Measurements from ENCODE around the gene AMOTL2.

The AMOTL2 gene

DNA sequence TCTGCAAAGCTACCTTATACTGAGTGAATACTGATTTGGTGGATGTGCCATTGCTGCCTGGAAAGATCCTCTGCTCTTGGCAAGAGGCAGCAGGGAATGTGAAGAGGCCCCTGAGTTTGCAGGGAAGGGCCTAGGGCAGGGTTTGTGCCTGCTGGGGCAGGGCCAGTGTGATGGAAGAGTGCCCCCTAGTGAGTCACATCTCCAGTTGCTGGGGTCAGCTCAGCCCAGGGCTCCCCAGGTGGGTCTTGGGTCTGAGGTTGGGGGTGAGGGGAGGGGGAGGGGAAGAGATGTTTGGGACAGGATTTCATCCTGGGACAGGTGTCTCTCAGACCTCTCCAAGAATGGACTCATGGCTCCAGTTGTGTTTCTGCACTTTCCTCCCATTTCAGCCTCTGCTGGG is 4.1 kb upstream of the AMOTL2 start:
- no peak for DNase-seq

DNA sequence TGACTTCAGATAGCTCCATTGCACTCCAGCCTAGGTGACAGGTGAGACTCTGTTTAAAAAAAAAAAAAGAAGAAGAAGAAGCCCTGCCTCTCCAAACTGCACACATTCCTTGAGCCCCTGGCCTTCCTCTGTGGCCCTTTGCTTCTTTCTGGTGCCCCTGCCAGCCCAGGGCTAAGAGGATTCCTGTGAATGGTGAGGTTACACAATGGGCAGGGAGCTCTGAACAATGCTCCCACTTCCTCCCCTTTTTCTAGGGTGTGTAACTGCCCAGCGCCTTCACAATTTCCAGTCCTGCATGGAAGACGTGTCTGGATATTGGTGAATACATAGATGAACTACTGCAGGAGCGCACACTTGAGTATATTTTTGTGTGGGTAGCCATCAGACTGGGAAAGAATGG is 3.6 kb upstream of the AMOTL2 start:
- no peak for DNase-seq

DNA sequence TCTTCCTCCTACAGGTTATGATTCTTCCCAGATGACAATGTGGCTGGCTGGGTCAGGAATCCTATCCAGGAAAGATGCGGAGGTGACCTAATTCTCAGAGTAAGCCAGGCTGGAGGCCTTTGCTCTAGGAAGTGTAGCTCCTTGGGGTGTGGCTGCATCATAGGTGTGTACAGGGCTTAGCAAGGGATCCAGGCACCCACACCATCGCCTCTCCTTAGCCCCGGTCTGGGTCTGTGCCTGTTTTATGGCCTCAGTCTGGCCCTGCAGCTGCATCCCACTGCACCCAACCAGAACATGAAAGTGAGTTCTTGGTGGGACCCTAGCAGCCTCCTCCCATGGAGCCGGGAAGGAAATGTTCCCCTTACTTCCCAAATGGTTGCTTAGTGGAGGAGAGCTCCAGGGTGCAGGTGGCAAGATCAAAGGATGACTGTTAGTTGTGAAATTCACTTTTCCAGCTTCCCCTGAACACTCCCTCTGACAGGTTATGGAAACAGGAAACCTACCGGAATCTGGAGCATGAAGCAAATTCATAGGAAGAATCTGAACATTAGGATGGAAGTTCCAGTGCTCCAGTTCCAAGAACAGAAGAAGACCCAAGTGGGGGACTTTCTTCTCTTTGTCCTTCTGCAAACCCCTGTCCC is 2.7 kb upstream of the AMOTL2 start:
- DNase-seq, result no peak

DNA sequence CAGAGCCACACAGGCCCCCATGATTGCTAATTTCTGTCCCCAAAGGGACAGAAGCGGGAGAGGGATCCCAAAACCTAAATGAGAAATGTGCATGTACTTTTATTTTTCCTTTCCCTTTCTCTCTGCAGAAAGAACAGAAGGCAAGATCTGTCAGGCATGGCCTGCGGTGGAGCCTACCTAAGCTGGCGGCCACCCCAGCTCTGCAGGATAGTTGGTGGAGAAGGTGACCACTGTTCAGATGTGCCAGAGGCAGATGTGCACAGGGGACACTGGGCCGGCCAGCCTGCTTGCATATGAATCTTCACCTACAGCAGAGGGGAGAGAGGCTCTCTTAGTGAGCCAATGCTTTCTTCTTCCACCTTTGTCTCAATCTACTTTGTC is 2.1 kb upstream of the AMOTL2 start:
- DNase-seq, result no peak

DNA sequence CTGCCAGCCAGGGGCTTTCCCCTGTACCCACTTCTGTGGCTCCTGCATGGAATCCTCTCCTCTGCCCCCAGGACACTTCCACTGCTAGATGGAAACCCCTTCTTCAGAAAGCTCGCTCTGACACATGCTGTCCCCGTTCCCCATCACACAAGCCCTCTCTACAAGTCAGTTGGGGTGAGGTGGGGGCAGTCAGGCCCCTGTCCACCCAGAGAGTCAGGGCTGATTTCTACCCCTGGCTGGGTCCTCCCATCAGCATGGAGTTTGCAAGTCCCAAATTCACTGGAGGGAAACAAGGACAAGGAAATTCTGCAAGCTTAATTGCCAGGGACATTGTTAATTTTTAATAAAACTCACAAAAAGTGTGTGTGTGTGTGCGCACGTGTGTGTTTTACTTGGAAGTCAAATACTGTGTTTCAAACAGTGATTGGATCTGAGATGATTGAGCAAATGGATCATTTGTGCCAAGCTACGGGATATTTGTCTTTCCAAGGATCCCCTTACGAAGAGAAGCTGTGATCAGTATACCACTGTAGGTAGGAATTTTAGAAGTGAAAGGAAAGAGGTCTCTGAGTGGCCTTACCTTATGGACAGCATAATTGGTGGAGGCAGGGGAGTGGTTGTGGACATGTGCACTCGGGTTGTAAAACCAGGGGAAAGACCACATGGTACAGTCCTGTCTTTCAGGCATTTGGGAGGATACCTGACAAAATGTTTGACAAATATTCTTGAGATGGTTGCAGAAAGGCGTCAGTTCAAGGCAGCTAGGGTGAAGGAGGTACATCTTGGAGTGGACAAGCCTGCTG is 1.5 kb upstream of the AMOTL2 start:
- DNase-seq, result no peak

DNA sequence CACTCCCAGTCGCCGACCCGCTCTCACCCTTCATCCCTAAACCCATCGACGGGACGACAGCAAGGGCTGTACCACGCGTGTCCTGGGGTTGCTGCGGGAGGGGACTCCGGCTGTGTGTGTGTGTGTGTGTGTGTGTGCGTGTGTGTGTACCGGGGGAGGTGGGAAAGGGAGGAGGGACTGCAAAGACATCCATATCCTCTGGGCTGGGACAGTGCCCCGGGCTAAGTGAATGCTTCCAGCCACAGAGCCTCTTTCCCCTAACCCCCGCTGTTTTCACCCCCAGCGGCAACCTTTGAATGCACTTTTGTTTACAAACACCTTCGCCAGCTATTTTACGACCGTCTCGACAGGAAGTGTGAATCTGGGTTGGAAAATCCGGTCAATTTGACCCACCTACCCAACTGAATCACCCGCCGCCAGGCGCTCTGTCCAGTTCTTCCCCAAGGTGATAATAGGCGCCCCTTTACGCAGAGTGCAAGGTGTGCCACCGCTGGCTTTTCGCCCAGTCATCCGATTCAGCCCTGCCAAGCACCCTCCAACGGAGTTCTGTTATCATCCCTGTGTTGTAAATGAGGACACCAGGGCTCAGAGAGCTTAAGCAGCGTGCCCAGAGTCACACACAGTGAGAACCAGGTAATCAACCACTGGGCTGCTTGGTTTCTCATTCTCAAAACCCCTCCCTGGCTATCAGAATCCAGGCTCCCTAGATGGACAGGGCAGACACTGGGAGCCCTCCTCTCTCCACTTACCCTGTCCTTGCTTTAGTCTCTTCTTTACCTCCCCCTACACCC is 739 bp upstream of the AMOTL2 start:
- peak; percentile 60 for DNase-seq

DNA sequence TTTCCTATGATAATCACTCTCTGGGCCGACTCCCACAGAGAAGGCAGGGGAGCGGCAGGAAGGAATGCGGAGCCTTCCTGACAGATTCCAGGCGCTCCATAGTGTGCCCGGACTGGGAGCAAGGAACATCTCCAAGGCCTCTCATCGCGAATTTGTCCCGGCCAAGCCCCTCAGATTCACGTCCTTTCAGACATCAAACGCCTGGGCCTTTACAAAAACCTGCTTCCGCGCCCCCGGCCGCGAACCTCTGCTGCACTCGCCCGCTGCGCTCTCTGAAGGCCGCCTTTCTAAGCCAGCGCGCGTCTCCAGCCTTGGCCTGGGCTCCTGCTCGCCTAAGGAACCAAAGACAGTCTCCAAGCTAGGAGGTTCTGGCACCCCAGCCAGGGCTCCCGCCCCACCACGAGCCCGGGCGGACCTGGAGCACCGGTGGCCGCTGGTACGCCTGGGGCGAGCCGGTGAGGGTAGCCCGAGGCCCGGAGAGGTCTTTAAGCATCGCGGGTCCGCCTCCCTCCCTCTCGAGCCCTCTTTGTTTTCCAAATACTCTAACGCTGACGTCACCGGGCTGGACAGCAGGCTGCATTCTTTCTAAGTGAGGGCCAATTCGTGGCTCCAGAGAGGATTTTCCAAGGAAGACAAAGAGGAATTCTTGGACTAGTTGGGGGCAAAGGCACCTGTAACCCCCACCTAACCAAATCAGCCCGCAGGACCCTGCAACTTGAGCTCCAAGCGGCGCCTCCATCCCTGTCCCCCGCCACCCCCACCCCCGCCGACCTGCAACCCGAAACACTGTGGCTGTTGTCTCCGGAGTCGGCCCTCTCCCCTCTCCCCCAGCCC is 759 bp downstream of the AMOTL2 start:
- peak; percentile 67 for DNase-seq

DNA sequence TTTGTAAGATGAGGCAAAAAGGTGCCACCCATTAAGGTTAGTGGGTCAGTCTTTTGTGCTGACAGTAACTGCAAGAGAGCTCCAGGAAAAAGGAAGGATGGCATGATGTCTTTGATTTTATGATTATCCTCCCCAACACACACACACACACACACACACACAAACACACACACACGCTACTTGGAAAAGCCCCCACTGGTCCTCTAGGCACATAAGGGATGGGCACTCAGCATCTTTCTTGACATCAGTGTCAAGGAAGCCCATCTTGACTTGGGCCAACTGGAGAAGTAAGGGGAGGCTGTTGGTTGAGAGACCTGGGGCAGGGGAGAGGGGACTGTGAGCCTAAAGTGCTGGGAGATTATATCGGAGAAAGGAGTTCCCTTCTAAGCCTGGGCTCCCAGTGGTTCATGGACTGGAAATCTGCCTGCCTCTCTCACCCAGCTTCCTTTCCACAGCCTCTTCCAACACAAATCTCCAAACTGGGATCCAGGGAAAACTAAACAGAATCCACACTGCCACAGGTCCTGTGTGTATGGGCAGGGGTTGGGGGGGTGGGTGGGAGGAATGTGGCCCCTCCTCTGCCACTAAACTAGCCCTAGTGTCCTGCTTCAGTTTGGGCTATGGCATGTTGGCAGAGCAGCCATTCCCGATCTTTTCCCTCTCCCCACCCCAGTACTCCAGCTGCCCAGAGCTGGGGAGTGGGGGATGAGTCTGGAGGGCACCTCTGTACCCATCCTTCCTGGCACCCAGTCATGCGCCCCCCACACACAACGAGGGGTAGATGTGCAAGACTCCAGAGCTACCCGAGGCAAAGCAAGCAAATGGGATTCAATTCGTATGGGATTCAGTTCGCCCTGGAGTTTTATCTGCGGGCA is 1.6 kb downstream of the AMOTL2 start:
- DNase-seq, result peak; percentile 37

DNA sequence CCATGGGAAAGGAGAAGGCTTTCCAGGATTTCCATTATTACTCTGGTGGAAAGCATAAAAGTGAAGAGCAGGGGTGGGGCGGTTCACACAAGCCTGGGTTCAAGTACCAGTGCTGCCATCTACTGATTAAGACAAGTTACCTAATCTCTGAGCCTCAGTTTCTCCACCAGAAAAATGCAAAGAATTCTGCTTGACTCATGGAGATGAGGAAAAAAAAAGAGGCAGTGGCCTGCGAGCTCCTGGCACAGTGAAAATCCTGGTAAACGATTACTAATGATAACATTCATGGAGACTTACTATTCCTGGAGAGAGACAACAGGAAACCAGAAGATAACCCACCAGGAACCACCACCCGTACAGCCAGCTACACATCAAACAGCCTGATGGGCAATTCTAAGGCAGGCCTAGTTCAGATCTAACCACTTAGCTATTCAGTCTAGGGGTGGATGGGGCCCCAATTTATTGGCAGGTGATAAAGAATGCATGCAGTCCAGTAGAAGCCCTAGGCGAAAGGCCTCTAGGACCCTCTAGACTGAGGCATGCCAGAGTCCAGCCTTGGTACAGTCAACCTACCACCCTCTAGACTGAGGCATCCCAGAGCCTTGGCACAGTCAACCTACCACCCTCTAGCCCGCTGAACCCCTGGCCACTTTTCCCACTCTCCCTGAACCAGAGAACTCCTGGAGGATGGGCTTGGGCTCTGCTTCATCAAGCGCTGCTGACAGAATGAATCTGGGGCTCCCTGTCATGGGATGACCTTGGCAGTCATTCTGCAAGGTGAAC is 2.5 kb downstream of the AMOTL2 start:
- peak; percentile 56 for DNase-seq

DNA sequence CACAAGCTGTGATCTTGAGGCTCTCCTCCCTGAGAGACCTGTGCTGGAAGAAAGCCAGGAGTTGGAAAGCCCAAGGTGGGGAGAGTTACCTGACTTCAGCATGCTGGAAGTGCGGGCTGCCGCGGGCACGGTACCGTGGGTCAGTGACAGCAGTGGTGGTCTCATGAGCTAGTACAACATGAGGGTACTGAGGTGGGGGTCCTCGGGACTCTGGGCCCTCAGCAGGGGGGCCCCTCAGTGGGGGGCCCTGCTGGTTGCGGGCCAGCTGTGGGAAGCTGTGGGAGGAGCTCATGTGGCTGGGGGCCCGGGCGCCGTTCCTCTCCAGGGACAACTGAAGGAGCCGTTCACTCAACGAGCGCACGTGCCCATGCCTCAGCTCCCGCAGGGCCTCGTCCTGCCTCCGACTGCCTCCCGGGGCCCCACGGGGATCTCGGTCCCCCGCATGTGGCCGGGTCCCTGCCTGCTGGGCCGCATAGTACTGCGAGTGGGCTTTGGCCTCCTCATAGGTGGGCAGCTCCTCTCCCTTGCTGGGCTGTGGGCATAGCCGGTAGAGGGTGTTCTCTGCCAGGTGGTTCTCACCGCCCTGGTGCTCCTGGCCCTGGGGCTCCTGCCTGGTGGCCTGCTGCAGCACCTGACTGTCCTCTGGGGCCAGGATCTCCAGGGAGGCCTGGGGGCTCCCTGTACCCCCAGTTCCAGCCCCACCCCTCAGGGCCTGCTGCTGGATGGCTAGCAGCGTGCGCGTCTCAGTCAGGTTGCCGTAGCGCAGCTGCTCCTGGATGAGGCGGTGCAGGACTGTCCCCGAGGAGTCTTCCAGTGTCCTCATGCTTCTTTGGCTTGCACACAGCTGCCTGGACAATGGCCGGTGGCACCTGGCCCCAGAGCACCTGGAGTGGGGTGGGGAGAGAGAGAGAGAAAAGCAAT is 3.4 kb downstream of the AMOTL2 start:
- DNase-seq, result no peak

DNA sequence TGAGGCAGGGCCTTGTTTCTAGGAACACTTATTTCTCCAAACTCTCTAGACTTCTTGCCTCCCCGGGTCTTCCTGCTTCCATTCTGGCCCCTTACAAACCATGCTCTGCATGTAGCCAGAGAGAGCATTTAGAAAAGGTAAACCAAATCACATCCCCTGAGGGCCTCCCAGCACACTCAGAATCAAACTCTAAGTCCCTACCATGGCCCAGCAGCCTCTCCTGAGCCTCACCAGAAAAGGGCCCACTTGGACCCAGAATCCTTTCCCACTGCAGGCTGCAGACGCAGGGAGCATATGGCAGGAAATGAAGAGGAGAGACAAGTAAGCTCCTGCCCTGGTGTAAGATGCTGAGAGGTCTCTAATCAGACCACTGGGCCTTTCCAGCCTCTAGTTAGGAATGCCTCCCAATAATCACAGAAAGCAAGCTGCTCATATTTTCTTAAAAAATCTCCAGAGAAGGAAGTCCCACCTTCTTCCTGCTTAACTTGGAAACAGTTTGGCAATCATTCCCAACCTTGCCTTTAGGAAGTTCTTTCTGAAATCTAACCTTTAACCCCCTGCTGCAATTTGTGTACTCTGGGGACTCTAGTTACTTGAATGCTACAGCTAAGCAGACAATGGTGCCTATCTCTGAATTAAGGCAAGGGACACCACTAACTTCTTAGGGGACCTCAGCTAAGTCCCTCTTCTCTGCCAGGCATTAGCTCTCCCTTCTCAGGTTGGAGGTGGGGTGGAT is 4.2 kb downstream of the AMOTL2 start:
- no peak for DNase-seq

DNA sequence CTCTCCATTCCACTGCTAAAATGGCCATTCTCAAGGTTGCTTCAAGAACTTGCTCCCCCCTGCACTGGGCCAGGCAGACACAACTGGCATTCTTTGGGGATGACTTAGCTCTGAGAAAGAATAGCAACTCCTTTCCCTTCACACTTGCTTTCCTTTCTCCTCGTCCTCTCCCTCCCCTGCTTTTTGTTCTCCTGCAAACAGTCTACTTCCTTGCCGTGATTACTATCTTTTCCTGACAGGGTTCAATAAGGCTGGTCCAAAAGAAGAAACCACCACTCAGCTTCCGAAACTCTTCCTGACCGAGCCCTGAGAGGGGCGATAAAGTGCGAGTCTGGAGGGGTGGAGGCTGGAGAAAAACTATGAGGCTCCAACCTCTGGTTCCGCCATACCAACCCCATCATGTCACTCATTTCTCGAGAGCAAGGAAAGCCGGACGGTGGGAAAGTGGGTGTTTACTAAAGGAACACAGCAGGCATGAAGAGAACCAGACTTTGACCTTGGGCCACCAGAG is 5.0 kb downstream of the AMOTL2 start:
- no peak for DNase-seq

DNA sequence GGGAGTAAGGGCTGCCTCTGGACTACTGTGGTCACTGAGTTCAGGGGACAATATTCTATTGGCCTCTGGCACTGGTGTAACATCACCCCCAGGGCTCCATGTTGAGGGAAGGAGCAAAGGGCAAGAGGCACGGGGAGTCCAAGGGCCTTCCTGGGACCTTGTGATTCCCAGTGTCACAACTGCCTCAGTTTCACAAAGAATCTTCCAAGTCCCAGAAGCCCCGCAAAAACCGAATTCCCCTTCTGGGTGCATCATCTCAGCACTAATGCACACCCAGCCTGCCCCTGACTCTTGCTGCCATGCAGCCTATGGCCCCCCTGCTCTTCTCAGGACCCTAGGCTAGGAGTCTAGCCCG is 5.5 kb downstream of the AMOTL2 start:
- no peak for DNase-seq

DNA sequence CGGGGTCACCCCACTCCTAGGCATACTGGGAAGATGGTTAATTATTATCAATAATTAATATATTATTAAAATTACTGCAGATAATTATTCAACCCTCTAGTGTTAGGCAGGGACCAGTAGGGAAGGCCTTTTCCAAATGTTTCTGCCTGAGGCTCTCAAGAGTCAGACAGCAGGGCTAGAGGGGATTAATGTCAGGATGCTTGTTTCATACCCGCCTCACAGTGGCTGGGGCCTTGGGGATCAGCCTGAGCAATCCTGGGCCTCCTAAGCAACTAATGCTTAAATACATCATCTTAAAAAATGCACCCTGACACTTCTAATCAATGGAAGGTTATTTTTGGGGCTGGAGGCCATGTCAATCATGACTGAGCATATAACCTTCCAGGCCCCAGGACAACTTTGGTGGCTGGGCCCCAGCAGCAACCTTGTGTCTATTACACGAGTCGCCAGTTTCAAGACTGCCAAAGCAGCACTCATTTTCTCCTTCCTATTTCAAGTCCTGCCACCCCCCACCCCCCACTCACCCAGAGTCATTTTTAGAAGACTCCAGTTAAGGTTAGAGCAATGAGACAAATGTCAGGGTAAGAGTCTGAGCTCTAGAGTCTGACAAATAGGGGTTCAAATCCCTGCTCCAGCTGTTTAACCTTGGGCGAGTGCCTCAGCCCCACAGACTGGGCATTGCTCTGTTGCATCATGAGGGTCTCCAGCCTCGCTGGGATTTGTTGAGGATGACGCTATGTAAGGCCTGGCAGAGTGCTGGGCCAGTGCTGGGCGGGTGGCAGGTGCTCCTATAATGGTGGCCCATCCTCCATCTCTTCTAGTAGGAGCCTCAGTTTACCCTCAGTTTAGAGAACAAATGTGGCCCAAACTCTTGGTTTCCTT is 6.1 kb downstream of the AMOTL2 start:
- DNase-seq, result no peak

DNA sequence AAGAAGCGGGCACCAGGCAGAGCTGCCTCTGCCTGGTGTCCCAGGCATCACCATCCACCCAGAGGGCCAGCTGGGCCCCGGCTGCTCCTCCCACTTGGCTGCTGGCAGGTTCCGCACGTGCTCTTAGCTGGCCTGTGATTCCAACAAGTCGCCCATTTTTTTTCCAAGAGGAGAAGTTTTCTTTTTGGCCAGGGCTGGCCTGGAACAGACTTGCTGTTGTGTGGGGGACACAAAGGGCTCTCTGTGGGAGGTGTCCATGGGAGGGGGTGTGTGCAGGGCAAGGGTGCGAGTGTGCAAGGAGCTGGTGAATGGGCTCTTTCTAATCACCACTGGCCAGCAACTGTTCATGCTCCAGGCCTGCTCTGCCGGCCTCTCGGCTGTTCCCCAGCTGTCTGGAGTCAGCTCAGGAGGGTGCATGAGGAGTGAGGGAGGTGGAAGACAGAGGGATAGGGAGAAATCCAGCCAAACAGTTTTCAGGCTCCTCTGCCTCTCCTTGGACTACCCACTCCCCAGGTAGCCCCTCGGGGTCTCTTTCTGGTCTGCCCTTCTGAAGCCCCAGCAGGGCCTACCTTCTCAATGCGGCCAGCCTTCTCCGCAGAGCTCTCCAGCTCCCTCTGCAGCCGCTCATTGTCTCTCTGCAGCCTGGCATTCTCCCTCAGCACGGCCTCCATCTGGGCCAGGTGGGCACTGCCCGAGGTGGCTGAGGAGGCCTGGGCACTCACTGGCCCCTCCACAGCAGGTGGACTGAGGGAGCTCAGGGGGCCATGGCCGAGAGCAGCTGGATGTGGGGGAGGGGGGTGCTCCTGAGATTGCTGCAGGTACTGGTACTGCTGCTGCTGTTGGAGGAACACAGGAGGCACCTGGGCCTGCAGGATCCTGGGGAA is 7.1 kb downstream of the AMOTL2 start:
- no peak for DNase-seq

DNA sequence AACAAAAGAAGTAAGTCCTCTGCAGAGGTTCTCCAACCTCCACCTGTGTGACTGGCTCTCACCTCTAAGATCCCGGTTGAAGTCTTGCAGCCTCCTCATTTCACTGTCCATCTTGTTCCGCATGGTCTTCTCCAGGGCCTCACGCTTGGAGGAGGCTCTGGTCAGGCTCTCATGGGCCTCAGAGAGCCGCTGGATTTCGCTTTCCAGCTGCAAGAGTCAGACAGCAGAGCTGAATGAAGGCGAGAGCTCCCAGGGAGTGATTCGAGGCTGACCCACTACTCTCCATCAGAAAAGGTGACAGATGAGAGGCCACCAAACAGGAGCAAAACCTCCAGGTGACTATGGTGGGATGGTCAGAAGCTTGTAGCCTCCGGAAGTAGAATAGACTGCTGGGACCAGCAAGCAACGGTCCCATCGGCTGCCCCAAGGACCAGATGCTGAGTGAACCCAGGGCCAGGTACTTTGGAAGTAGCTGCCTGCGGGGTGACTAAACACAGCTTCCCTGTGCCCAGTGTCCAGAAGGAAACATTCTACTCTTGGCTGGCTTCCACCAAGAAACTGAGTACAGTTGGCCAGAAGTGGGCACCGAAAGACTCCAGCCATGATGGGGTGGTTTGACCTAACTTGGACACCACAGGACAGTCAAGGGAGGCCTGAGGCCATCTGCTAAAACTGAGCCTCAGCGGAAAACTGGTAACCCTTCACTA is 7.9 kb downstream of the AMOTL2 start:
- no peak for DNase-seq

DNA sequence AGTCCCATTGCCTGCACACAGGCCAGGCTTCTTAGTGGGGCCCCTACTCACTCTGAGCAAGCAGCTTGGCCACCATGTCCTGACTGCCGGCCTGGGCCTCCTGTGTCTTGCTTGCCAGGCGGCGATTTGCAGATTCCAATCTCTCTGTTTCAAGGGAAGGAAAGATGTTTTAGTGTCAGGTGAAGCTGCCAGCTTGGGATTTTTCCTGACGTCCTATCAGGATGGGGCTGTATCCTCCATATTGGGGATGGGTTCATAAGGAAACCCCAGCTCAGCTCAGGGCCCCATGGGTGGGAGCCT is 8.5 kb downstream of the AMOTL2 start:
- DNase-seq, result no peak

Data from NCI-H226 (cell line).